HG02798 (cell line): ENCODE data around the gene GNAI3.

ENCODE experiments used
- ATAC-seq: cut with Tn5 transposase; IDR thresholded peaks from one replicate; pipeline ENCODE4 v1.9.1; 2021; ENCODE audit warnings: mild to moderate bottlenecking; ENCODE audit not compliant: unreplicated experiment, poor library complexity

GNAI3 gene

DNA sequence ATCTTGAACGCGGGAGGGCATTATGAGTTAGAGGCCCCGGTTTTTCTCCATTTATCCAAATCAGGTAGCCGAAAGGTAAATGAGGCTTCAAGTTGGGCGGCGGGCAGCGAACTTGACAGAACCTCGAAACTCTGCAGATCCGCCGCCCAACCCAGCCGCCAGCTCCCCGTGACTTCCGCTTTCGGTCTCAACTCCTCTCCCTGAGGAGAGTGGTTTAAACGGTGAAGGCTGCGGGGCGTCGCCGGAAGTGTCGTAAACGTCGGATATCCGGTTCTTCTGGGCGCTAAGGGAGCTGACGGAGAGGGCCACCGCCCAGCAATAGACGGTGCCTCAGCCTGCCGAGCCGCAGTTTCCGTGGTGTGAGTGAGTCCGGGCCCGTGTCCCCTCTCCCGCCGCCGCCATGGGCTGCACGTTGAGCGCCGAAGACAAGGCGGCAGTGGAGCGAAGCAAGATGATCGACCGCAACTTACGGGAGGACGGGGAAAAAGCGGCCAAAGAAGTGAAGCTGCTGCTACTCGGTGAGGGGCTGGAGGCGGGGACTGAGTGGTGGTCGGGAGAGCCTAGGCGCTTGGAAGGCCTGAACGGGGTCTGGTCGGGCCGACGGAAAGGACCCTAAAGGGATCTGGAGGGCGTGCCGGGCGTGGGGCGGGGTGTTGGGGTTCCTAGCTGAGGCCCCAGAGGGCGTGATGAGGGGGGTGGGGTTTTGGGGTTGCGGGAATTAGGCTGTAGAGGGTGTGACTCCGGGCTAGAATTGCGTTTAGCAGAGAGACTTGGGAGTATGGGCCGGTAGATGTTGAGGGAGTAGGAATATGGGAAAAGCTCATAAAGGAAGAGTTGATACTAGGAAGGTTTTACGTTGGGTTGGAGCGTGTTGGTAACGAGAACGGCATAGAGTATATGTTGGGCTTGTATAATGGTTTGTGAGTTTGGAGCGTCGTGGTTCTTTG is at the start of gene GNAI3:
Gene GNAI3, plus strand, starts transcription at position 295 of the 947 bp plus-strand sequence. Its CDS starts 106 bp downstream, at position 401.
- peak; percentile 92 for ATAC-seq

- ATAC-seq: no peak
Observed at GRCh38 chr1:109499081-109499480, 49.3 kb upstream of the GNAI3 start.

DNA sequence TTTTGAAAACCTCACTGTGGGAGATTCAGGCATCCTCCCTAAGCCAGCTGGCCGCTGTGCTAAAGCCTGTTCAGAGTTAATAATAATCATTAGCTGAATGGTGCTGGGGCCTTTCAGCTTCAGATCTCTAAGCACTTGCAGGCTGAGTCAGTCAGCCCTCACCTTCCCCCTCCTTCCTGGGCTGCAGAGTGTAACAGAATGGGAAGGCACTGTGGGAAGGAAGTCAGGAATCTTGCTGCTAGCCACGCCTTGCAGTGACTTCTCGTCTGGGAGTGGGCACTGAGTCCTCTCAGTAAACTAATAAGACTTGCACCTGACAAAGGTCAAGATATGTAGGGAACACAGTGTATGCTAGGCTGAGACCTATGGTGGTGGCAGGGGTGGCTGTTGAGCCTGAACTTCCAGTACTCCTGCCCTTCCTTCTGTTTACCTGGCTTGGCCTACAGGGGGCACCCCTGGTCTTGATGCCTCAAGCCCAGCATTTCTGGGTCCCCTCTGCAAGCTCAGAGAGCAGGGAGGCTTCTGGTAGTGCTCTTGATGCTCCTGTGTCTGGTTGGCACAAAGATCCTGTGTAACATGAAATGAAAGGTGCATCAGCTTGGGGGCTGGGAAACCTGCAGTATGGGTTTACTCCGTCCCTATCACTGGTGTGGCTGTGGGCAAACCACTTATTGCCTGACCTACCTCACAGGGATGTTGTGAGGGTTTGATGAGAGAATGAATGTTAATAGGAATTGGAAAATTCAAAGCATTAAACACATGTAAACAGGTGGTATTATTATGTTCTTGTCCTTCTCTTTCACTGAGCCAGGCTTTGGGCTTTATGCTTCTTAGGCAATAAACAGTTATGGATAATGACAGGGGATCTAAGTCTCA is 48.5 kb upstream of the GNAI3 start:
- no peak for ATAC-seq

- ATAC-seq: no peak
Observed at GRCh38 chr1:109500941-109501381, 47.5 kb upstream of the GNAI3 start.

DNA sequence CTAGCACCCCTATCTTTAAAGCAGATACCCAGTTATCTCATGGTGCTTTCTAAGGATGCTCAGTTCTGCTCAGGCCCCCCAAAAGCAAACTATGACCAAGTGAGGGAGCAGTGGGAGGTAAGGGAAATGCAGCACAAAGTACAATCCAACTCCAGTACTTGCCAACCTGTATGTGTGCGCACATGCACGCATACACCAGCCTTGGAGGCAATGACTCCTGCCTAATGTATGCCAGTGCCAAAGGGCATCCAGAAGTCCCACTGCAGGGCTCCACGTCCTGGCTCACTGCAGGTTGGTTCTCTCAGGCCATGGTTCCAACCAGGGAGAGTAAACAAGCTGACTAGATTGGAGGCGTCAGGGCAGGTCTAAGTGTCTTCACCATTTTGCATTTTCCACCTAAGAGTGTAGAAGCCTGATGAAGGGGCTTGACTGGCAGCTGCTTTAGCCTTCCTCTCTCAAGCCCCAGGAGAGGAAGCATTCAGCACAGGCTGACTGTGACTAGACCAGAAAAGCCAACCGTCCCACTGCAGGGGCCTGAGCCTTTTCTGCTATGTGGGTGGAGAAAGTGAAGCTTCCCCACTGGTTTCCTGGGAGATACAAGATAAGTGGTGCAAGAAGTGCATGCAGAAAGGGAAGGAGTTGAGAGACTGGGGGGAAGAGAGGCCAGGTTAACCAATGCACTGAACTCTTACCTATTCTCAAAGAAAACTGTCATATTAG is 46.6 kb upstream of the GNAI3 start:
- ATAC-seq: no peak

- no peak for ATAC-seq
Observed at GRCh38 chr1:109502364-109502851, 46.0 kb upstream of the GNAI3 start.

GRCh38 chr1:109503935-109504334 is 44.5 kb upstream of the GNAI3 start:
- ATAC-seq: no peak

GRCh38 chr1:109504974-109505373 is 43.4 kb upstream of the GNAI3 start:
- no peak for ATAC-seq

GRCh38 chr1:109508001-109508872 is 40.2 kb upstream of the GNAI3 start:
- no peak for ATAC-seq

- ATAC-seq: no peak
Observed at GRCh38 chr1:109508873-109509175, 39.6 kb upstream of the GNAI3 start.

- ATAC-seq: peak; percentile 81
Observed at GRCh38 chr1:109509176-109510134, 39.0 kb upstream of the GNAI3 start, which contains the start of gene AMIGO1. Gene AMIGO1 (minus strand): TSS chr1:109509727. CDS start chr1:109508912, 815 bp downstream.

DNA sequence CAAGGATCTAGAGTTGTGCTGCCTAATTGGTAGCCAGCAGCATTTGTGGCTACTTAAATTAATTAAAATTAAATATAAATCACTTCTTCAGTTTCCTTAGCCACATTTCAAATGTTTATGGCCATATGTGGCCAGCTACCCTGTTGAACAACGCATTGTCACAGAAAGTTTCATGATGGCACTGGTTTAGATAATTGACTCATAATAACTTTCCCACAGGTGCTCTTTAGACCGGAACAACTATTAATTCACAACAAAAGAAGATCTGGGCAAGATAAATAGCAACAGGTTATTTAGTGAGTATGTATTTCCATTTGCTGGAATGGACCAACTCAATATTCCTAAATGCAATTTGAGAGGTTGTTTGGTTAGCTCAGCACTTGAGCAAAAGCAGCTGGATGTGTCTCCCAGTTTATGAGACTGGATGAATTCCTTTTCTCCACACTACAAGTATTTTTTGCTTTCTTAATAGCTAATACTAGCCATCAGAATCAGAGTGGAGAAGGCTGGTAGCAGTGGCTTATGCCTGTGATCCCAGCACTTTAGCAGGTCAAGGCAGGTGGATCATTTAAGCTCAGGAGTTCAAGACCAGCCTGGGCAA is 35.2 kb upstream of the GNAI3 start:
- ATAC-seq: no peak

DNA sequence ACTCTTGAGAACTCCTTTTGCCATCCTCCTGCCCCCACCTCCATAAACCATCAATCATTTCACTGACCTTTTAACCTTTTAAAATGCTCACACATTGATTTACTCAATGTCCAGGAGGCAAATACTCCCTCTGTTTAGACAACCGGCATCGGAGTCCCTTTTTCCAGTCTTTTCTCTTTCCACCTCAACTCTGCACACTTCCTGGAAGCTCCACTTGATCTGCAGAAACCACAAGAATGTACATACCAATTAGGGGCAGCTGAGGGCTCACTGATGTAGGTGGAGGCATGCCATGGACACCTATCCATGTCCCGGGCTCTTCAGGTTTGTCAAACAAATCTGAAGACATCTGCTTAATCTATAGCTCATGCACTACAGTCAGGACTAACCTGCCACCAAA is 33.6 kb upstream of the GNAI3 start:
- ATAC-seq: no peak

DNA sequence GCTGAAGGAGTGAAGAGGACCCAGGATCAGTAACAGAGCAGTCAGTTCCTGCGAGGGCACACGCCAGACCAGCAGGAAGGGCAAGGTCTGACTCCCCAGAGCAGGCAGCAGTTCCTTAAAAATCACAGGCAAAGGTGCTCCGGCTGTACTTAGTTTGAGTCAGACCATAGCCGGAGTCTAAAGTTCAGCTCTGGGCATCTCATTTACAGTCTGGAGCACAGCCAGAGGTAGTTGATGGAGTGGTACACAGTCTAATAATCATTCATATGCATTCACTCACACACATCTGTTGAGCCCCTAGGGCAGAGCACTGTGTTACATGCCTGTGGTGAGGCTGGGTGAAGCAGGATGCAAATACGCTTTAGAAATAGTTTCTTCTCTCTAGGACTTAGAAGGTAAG is 31.5 kb upstream of the GNAI3 start:
- ATAC-seq: no peak

DNA sequence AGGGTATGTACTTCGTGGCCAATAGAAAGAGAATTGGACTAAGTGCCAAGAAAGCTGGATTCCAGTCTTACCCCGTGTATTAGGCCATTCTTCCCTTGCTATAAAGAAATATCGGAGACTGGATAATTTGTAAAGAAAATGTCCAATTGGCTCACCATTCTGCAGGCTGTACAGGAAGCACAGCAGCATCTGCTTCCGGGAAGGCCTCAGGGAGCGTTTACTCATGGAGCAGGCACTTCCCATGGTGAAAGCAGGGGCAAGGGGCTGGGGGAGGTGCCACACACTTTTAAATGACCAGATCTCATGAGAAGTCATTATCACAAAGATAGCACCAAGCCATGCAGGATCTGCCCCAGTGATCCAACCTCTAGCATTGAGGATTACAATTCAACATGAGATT is 31.1 kb upstream of the GNAI3 start:
- ATAC-seq: no peak

- ATAC-seq: no peak
Observed at GRCh38 chr1:109521002-109521951, 27.1 kb upstream of the GNAI3 start.

DNA sequence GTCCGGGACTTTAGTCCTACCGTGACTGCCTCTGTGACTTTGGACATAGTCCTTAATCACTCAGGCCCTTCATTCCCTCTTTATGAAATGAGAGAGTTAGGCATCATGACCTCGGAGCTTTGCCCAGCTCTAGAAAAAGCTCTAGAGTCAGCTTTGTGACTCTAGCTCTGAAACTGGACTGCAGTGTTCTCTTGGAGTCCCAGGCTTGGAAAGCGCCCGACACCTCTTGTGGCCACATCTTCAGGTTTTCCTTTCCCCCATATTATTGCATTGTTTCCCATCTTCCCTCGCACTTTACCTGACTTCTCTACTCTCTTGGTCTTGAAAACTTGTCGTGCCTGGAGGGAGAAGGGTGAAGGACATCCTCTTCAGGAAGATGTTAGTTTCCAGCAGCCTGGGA is 26.4 kb upstream of the GNAI3 start:
- no peak for ATAC-seq
